HG03354 (cell line): Measurements from ENCODE around the gene ABCB8.
"Not testable (repeated sequence)": the region's sequence is repeated elsewhere in the genome, so short reads cannot be mapped to it uniquely, and the experiment has no call there.

ENCODE experiments used
- ATAC-seq: cut with Tn5 transposase; IDR thresholded peaks from one replicate; pipeline ENCODE4 v1.9.1; 2021; ENCODE audit warnings: mild to moderate bottlenecking; ENCODE audit not compliant: unreplicated experiment, poor library complexity, severe bottlenecking

ABCB8 gene

GRCh38 chr7:150997075-150997511, 31.2 kb upstream of the ABCB8 start:
- no peak for ATAC-seq

DNA sequence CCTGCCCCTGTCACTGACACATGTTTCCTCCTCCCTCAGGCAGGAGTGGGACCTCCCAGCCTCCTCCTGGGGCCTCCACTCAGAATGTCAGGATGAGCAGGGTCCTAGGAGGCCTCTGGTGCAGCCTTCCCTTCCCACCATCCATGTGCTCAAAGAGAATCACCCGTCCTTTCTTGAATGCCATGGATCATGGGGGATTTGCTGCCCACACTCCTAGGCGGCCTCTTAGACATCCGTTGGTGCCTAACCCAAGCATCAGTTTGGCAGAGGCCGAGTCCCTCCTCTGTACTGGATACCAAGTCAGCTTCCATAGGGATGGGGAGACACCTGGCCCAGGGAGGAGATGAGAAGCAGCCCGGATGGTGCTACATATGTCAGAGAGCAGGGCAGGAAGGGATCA, 30.4 kb upstream of the ABCB8 start:
- ATAC-seq: no peak

DNA sequence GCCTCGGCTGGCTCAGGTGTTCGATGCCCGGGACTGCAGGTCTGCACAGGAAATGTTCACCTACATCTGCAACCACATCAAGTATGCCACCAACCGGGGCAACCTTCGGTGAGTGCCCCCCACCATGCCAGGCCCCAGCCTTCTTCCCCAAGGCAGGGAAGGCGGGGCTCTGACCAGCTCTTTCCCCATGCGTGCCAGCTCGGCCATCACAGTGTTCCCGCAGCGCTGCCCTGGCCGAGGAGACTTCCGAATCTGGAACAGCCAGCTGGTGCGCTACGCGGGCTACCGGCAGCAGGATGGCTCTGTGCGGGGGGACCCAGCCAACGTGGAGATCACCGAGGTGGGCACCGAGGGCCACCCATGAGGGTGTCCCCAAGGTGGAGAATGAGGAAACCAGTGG, 29.9 kb upstream of the ABCB8 start:
- ATAC-seq: no peak

DNA sequence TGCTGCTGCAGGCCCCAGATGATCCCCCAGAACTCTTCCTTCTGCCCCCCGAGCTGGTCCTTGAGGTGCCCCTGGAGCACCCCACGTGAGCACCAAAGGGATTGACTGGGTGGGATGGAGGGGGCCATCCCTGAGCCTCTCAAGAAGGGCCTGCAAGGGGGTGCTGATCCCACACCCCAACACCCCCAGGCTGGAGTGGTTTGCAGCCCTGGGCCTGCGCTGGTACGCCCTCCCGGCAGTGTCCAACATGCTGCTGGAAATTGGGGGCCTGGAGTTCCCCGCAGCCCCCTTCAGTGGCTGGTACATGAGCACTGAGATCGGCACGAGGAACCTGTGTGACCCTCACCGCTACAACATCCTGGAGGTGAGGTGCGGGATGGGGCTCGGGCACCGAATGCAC, 29.2 kb upstream of the ABCB8 start:
- ATAC-seq: no peak

DNA sequence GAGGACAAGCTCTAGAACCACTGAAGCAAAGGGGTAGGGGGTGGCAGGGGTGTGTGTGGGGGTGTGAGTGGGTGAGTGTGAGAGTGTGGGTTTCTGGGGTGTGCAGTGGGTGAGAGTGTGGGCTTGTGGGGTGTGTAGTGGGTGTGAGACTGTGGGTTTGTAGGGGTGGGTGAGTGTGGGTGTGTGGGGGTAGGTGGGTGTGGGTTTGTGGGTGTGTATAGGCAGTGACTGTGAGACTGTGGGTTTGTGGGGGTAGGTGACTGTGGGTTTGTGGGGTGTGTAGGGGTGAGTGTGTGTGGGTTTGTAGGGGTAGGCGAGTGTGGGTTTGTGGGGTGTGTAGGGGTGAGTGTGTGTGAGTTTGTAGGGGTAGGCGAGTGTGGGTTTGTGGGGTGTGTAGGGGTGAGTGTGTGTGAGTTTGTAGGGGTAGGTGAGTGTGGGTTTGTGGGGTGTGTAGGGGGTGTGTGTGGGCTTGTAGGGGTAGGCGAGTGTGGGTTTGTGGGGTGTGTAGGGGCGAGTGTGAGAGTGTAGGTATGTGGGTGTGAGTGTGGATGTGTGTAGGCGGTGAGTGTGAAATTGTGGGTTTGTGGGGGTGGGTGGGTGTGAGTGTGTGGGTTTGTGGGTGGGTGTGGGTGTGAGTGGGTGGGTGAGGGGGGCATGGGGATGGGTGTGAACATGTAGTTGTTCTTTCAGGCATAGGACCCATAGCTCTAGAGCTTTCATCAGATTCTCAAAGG, 28.6 kb upstream of the ABCB8 start:
- no peak for ATAC-seq

DNA sequence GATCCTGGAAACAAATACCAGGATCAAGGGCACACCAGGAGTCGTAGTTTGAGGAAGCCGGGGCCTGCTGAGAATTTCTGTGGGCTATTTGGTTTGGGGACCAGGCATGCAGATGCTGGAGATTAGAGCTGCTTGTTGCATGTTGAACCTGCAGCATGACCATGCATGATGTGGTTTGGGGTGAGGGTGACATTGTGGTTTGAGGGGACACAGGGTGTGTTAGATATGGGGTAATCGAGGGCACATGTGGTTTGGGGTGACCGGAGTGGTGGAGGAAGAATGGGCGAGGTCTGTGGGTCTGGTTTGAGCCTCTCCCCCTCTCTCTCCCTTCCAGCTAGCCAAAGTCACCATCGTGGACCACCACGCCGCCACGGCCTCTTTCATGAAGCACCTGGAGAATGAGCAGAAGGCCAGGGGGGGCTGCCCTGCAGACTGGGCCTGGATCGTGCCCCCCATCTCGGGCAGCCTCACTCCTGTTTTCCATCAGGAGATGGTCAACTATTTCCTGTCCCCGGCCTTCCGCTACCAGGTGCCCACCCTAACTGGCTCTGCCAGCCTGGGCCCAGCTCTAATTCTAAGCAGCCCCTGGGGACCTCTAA, 27.3 kb upstream of the ABCB8 start:
- no peak for ATAC-seq

DNA sequence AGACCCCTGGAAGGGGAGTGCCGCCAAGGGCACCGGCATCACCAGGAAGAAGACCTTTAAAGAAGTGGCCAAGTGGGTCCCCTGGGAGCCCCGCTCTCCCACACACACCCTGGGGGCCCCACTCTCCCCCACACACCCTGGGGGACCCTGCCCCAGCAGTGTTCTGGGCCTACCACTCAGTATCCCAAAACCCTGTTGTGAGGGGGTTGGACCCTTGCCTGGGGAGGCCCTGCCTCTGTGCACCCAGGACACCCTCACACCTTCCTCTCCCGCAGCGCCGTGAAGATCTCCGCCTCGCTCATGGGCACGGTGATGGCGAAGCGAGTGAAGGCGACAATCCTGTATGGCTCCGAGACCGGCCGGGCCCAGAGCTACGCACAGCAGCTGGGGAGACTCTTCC, 26.7 kb upstream of the ABCB8 start:
- no peak for ATAC-seq

DNA sequence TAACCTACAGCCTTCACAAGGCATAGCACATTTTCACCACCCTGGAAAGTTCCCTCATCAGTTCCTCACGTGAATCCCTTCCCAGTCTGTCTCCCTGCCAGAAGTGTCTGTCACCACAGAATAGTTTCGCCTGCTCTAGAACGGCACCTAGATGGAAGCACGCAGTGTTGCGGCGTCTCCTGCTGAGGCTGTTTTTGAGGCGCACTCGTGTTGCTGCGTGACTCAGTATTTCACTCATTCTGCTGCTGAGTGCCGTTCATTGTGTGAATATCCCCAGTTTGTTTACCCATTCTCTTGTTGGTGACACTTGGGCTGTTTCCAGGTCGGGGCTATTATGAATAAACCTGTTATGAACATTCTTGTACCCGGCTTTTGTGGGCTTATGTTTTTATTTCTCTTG, 24.7 kb upstream of the ABCB8 start:
- ATAC-seq: no peak

GRCh38 chr7:151005566-151005965, 22.7 kb upstream of the ABCB8 start:
- no peak for ATAC-seq

- ATAC-seq: no peak
These were observed 21.5 kb upstream of the ABCB8 start for GRCh38 chr7:151006590-151007300.

- ATAC-seq: no peak
These were observed 20.8 kb upstream of the ABCB8 start for GRCh38 chr7:151007469-151007898.

DNA sequence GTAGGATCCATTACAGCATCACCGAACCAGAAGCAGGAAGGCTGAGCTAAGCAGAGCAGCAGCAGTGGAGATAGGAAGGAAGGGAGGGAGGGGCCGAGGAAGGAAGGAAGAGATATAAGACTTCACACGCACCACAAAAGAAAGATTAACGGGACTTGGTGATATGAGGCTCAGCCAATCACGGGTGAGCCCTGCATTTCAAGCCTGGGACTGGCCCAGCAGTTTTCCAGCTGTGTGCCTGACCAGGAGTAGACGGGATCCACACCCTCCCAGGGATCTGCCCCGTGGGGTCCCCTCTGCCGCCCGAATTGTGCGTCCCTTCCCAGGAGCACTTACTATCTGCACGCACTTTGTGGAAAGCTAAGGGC, 20.1 kb upstream of the ABCB8 start:
- ATAC-seq: no peak

DNA sequence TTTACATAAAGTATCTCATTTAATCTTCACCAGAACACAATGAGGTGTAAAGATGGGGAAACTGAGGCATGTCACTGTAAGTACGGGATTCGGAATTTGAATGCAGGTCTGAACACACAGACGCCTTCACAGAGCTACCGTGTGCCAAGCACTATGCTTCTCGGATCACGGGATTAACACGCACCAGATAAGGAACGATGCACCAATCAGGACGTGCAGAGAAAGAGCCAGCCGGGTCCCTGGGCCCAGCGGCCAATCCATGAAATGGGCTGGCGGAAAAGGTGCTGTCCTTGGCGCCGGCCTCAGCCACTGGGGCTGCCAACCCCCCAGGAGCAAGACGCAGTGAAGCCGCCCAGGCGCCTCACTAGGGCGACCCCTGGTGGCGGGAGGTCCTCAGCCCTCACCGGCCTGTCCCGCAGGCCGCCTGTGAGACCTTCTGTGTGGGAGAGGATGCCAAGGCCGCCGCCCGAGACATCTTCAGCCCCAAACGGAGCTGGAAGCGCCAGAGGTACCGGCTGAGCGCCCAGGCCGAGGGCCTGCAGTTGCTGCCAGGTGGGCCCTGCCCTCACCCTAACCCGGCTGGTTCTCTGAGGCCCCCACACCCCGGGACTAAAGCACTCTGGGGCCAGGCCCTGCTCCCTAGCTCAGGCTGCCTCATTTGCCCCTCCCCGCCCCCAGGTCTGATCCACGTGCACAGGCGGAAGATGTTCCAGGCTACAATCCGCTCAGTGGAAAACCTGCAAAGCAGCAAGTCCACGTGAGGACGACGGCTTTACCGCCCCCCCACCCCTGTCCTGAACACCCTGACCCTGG, 19.5 kb upstream of the ABCB8 start:
- peak; percentile 89 for ATAC-seq

DNA sequence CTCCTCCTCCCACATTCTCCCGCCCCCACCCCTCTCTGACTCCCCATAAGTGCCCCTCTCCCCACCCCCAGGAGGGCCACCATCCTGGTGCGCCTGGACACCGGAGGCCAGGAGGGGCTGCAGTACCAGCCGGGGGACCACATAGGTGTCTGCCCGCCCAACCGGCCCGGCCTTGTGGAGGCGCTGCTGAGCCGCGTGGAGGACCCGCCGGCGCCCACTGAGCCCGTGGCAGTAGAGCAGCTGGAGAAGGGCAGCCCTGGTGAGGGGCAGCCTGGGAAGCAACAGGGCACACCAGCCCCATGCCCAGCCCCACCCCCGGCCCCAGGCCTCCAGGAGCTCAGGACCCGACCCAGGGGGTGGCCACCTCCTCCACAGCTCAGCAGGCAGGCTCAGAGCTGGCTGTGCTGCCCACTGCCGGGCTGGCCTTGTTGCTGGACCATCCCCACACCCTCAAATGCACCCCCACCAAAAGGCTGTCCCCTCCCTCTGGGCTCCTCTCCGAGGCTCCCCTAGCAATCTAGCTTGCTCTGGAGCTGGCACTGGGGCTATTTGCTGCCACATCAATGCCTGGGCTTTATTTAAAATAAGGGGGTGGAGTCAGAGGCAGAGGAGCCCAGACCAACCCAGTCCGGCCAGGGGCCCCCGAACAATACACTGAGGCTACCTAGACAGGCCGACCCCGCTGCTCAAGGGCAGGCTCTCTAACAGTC, 18.8 kb upstream of the ABCB8 start:
- no peak for ATAC-seq

DNA sequence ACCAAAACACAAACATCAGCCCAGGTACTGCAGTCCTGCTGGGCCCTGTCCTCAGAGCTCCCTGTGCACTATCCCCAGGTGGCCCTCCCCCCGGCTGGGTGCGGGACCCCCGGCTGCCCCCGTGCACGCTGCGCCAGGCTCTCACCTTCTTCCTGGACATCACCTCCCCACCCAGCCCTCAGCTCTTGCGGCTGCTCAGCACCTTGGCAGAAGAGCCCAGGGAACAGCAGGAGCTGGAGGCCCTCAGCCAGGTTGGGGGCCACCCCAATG, 18.3 kb upstream of the ABCB8 start:
- ATAC-seq: no peak

DNA sequence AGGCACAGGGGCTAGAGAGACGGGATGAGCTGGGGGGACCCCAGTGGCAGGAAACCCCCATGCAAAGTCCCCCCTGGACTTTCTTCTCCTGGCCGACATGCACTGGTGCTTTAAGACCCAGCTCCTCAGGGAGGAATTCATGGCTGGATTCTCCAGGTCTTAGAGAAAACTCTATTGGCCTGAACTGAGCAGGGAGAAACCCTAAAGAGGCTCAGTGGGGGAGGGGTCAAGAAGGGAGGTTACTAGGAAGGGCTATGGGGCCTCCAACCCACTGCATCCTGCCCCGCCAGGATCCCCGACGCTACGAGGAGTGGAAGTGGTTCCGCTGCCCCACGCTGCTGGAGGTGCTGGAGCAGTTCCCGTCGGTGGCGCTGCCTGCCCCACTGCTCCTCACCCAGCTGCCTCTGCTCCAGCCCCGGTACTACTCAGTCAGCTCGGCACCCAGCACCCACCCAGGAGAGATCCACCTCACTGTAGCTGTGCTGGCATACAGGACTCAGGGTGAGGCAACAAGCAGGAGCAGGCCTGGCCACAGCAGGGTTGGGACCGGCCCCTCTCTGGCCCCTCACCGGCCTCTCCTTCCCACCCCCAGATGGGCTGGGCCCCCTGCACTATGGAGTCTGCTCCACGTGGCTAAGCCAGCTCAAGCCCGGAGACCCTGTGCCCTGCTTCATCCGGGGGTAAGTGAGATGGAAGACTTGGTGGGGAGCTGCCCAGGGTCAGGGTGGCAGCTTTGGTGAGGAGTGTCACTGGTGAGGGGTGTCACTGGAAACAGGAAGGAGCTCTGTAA, 17.7 kb upstream of the ABCB8 start:
- no peak for ATAC-seq

GRCh38 chr7:151011097-151011409, 17.2 kb upstream of the ABCB8 start:
- ATAC-seq: no peak

GRCh38 chr7:151011616-151012015, 16.6 kb upstream of the ABCB8 start:
- ATAC-seq: not testable (repeated sequence)

- no peak for ATAC-seq
These were observed 16.1 kb upstream of the ABCB8 start for GRCh38 chr7:151012031-151012692.
